Dermis blood vessel endothelial cell (primary cell): ENCODE results near the gene HELZ2. TPM values are rescaled to one million over a fixed set of nuclear protein-coding genes. Genes with fewer than 3 reads are reported as not detected.
"Not testable (repeated sequence)": the region's sequence is repeated elsewhere in the genome, so short reads cannot be mapped to it uniquely, and the experiment has no call there.

Source experiments
- DNase-seq: peaks from one replicate; pipeline ENCODE4 v3.0.0; 2010
- total RNA-seq: library from RNA; depleted of rRNA; stranded (reverse); fragments of >200 nt; gene quantifications from 2 replicates; pipeline ENCODE4 v1.2.3, GENCODE V29; 2014

Gene HELZ2, protein sequence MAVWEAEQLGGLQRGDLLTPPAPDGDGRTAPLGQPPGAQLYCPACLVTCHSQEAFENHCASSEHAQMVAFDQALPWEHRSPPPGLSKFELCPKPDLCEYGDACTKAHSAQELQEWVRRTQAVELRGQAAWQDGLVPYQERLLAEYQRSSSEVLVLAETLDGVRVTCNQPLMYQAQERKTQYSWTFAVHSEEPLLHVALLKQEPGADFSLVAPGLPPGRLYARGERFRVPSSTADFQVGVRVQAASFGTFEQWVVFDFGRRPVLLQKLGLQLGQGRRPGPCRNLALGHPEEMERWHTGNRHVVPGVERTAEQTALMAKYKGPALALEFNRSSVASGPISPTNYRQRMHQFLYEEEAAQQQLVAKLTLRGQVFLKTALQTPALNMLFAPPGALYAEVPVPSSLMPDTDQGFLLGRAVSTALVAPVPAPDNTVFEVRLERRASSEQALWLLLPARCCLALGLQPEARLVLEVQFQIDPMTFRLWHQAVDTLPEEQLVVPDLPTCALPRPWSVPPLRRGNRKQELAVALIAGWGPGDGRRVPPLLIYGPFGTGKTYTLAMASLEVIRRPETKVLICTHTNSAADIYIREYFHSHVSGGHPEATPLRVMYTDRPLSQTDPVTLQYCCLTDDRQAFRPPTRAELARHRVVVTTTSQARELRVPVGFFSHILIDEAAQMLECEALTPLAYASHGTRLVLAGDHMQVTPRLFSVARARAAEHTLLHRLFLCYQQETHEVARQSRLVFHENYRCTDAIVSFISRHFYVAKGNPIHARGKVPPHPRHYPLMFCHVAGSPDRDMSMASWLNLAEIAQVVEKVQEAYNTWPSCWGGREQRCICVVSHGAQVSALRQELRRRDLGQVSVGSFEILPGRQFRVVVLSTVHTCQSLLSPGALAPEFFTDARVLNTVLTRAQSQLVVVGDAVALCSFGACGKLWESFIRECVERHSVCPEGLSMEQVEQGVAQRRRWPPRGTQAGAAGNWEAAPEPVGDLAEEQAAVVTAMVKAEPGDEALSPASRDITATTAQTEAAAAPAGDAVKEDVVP (N-terminal part only)
- 54.8 and 64.0 TPM in 2 replicates for total RNA-seq

DNA sequence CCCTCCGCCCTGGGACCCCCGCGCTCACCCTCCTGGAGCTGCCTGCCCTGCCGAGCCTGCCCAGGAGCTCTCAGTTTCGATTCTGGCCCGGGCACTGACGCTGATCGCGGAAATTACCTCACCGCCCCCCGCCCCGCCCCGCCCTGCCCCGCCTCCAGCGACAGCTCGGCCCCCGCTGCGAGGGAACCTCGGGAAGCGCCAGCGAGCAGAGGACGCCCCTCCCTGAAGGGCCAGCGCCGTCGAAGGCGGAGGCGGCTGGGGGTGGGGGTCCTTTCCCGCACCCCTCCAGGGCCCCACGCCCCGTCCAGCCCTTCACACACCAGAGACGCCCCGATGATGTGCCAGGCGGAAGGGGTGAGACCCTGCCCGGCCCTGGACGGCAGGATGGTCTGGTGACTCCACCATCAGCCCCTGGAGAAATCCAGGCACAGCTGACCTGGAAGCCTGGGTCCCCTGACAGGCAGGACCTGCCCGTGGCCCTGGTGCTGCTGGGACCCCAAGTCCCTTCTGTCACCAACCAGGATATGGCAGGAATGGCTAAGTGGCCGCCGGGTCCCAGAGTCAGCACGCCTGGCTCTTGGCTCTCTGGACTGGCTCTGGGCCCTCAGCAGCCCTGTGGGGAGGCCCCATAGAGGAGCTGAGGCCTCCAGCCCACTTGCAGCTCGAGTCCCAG is at the start of gene HELZ2:
Gene HELZ2, minus strand, starts transcription at position 84 of the 673 bp plus-strand sequence. CDS start 1,854 bp downstream, outside the sequence.
- DNase-seq: peak; percentile 75

DNA sequence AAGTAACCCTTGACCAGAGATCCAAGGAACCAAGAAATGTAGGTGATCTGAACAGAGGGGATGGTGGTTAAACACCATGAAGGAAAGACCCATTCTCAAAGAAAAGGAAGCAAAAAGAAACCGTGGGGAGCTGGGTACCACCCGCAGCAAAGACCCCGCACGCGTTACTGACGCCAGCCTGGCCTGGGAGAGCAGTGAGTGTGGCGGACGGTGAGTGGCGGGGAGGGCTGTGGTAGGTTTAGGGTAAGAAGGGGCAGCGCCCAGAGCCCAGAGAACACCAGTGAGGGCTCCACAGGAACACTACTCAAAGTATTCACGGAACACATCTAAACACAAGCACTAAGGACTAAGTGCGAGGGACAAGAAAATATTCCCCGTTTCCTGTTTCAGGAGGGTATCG is 48.7 kb upstream of the HELZ2 start:
- no peak for DNase-seq

DNA sequence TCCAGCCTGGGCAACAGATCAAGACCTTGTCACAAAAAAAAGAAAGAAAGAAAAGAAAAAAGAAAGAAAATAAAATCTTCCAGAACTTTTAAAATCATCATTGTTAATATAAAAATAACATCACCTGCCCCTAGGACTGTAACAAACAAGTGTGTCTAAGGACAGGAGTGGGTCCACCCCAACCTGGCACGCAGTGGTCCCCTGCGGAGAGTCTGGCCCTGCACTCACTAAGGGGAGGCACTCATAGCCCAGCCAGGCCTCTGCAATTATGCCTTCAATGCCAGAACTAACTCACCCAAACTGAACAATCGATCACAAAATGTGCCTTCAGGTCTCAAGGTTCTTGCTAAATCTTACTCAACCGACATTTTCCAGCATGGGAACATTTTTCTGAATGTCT is 48.1 kb upstream of the HELZ2 start:
- no peak for DNase-seq

DNA sequence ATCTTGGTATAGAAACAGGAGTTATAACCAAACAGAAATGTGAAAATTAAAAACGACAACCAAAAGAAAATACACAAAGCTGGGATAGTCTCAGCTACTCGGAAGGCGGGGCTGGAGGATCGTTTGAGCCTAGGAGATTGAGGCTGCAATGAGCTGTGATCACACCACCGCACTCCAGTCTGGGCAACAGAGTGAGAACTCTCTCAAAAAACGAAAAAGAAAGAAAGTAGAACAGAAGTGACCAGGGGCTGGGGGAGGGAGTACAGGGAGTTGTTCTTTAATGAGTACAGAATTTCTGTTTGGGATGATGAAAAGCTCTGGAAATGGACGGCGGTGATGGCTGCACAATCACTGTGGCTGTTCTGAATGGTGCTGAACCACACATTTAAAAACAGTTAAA is 47.0 kb upstream of the HELZ2 start:
- no peak for DNase-seq

DNA sequence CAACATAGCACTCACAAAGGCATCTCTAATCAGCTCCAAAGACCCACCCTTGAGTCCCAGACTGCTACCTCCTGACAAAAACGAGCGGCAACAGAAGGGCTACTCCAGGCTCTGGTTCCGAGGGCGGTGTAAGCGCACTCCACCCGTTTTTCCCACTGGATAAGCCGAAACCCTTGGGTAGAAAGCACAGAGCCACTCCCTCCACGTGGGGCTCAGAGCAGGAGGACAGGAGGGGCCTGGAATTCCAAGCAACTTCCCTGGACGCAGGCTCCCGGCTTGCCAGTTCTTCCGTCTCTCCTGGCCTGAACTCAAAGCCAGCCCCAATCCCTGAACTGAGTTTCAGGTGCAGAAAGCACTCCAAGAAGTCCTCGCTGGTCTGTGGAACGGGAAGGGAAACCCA is 45.5 kb upstream of the HELZ2 start:
- no peak for DNase-seq

DNA sequence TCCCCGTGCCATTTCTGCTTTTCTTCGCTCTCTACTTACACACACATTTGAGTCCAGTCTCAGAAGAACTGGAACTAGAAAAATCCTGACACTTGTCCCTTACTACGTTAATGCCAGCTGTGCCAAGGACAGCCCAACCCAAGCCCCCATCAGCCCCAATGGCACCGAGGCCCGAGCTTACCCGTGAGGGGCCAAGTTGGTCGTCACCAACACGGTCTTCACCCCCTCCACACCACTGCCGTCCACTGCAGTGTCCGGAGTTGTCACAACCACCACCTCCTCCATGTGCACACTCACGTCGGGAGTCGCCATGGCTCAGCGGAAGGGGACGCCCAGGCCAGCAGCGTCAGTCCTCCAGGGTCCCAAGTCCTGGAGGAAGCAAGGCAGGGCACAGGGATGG is 45.0 kb upstream of the HELZ2 start:
- no peak for DNase-seq

DNA sequence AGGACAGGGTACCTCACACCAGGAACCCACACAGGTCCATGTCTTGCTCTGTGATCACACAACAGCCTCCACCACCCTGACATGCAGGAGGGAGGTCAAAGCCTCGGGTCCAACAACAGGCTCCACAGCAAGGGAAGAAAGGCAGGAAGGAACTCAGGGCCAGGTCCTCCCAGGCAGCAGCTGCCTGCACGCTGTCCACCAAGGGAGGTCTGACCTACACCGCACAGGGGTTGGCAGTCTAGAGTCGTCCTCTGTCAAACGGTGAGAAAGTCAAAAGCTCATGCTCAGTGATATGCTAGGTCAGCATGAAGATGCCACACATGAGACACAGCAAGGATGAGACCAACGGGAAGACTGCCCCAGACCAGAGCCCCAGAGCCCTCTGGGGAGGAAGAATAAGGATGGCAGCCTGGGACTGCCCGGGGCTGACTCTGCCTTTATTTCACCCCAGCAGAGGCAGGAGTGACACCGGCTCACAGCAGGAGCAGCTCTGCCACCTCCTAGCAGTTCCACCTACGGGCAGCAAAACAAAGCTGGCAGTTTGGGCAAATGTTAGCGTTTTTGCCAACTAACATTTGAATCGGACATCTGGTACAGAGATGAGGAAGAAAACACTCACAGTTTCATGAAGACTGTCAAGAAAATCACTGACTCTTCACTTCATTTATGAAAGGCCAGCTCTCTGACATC is 44.4 kb upstream of the HELZ2 start:
- DNase-seq: no peak

DNA sequence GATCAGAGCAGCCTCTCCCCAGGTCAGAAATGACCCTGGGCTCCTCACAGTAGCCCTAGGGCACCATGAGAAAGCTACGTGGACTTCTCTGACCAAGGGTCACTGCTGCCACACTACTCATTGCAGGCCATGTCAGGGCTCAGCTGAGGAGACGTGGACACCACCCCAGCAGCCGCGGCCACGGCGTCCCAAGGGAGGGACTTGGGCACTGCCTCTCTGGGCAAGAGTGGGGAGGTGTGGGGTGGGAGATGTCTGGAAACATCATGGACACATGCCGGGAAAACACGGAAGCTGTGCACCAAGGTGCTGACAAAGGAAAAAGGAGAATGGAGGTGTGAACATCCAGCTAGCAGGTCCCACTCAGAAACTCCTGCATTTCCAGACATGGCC is 43.8 kb upstream of the HELZ2 start:
- DNase-seq: no peak

DNA sequence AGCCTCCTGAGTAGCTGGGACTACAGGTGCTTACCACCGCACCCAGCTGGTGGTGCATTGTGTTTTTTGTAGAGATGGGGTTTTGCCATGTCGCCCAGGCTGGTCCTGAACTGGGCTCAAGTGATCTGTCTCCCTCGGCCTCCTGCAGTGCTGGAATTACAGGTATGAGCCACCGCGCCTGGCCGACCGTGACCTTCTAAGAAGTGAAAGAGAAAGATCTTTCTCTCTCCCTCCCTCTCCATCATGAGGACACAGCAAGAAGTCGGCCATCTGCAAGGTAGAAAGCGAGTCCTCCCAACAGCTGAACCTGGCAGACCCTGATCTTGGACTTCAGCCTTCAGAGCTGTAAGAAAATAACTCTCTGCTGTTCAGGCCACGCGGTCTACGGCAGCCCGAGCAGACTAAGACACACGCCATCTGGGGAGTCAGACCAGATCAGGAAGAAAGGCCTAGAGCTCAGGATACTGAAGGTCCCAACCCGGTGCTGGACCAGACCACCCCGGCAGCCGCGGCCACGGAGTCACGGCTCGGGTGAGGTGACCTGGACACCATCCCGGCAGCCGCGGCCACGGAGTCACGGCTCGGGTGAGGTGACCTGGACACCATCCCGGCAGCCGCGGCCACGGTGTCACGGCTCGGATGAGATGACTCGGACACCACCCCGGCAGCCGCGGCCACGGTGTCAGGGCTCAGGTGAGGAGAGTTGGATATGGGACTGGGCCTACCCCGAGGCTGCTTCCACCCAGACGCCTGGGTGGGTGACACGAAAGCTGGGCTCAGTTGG is 43.2 kb upstream of the HELZ2 start:
- no peak for DNase-seq

DNA sequence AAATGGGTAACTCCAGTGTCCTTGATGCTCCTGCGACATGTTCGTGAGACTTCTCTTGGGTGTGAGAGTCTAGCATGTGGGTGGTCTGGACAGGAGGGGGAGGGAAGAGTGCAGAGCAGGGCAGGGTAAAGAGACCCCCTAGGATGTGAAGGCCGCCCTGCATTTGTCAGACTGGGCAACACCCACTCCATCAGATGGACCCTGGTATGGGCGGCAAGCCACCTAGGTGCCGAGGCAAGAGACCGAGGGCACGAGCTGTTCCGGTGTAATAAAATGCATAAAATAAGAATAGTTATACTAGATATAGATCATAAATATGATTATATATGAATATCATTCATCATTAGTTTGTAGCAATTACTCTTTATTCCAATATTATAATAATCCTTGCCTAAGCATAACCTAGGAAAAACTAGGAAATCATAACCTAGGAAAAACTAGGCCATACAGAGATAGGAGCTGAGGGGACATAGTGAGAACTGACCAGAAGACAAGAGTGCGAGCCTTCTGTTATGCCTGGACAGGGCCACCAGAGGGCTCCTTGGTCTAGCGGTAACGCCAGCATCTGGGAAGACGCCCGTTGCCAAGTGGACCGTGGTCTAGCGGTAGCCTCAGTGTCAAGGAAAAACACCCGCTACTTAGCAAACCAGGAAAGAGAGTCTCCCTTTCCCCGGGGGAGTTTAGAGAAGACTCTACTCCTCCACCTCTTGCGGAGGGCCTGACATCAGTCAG is 40.0 kb upstream of the HELZ2 start:
- DNase-seq: not testable (repeated sequence)

DNA sequence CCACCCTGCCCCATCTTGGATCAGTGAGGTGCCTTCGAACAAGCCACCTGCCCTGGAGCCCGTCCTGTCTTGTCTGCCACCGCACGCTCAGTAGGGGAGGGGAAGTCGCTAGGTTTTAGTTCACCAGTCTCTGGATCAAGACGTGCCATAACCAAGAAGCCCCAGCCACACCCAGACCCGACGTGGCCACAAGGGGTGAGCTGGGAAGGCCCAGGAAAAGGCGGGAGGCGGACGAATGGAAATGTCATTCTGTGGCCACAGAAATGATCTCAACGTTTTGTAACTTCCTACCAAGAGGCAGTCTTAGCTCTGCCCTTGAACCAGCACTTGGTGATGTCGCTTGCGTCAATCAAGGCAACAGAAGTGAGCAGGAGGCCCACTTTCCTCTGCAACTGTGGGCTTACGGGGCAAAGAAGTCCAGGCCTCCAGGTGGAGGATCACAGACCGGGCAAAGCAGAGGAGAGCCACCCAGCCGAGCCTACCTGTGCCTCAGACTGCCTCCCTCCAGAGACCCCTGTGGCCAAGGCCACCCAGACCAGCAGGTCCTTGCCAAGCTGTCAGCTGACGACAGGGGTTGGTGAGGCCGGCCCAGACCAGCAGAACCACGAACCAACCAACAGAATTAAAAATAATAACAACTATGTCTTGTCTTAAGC is 38.4 kb upstream of the HELZ2 start:
- DNase-seq: no peak

DNA sequence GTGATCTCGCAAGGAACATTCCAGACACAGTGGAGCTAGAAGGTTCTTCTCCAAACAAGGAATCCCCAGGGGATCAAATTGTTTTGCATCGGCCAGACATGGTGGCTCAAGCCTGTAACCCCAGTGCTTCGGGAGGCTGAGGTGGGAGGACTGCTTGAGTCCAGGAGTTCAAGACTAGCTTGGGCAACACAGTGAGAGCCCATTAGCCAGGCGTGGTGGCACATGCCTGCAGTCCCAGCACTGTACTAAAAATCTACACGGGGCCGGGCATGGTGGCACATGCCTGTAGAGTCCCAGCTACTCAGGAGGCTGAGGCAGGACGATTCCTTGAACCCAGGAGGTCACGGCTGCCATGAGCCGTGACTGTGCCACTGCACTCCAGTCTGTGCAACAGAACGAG is 37.6 kb upstream of the HELZ2 start:
- no peak for DNase-seq

DNA sequence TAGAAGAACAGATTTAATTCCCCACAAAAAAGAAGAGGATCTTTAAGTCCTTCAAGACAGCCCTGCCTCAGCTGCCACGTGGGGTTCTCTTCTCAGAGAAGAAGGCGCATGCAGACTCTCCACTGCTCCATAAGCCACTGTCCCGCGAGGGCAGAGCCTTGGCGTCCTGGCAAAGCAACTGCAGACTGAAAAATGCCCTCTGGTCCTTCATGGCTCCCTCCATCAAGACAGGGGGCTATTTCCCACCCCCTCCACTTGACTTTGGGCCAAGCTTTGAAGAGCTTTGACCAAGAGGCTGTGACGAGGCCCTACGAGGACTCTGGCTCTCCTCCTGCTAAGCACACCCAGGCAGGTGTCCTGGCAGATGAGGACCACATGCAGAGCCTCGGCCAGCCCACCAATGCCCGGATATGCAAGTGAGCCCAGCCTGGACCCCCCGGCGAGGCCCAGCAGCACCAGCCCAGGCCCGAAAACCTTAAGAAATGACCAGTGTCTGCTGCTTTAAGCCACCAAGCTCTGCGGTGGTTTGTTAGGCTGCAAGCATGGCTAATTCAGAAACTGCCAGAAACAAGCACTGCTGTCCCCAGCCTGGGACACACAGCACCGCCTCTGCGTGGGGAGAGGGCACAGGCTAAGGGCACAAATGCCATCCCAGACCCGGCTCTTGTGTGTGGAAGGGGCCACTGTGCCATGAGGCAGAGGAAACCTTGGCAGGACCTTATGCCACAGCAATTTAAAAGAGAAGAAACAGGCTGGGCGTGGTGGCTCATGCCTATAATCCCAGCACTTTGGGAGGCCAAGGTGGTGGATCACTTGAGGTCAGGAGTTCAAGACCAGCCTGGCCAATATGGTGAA is 36.8 kb upstream of the HELZ2 start:
- no peak for DNase-seq

DNA sequence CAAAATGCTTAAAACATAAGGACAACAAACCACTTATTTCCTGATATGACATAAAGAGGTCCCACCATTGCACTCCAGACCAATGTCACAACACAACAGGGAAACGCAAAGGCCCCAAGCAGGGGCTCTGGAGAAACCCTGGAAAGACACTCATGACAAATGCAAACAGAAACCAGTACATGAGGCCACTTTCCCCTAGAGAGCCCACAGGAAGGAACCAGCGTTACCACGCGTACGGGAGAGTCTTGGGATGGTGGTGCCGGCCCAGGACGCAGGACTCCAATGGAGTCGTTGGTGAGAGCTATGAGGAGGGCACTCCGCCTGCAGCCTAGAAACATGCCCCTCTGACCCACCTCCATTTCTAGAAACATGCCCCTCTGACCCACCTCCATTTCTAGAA is 32.6 kb upstream of the HELZ2 start:
- DNase-seq: no peak

DNA sequence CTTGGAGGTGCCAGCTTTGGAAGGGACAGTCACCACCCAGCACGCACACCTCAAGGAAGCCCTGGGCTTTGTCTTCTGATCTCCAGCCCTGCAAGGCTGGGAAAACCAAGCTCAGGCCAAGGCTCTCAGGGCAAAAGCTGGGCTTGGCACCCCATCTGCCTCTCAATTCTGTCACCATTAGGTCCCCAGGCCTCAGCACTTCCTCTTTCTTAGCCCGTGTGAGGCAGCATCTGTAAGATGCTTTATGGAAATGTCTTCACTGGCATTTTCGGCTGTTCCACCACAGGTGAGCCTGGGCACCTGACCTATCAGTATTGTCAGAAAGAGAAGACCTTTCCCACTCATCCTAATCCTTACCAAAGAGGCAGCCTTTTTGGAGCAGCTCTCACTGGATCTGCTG is 28.3 kb upstream of the HELZ2 start:
- DNase-seq: no peak

DNA sequence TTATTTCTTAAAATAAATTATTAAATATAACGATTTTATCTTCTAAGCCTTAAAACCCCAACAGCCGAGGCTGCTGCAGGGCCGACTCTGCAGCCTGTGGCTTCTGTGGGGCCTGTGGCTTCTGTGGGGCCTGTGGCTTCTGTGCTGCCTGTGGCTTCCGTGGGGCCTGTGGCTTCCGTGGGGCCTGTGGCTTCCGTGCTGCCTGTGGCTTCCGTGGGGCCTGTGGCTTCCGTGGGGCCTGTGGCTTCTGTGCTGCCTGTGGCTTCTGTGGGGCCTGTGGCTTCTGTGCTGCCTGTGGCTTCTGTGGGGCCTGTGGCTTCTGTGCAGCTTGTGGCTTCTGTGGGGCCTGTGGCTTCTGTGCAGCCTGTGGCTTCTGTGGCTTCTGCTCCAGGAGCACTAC is 27.6 kb upstream of the HELZ2 start:
- DNase-seq: not testable (repeated sequence)

DNA sequence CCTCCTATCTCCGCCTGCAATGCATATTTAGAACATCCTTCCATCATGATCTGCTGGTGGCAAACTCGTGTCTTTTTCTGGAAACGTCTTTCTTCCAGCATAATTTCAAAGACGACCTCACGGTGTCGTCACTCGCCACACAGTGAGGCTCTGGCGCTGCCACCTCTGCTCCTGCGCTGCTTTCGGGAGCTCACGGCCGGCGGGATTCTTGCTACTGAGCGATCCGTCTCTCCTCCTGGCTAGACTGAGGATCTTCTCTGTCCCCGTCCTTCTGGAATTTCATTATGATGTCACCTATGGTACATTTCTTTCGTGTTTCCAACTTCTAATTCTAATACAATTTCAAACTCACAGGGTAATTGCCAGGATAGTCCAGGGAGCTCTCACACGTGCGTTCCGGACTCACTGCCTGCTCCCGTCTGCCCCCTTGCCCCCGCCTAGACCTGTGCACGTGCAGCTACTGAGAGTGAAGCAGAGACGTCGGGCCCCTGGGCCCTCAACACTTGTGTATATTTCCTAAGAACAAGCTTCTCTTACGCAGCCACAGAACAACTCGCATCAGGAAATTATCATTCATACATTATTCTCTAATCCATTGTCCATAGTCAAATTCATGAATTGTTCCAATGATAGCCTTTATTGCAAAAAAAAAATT is 25.5 kb upstream of the HELZ2 start:
- no peak for DNase-seq
